ENCODE measurements around the gene KCNE3.
A peak's percentile ranks its signal among the peaks of the same experiment; 100 is the strongest.

Gene KCNE3

DNA sequence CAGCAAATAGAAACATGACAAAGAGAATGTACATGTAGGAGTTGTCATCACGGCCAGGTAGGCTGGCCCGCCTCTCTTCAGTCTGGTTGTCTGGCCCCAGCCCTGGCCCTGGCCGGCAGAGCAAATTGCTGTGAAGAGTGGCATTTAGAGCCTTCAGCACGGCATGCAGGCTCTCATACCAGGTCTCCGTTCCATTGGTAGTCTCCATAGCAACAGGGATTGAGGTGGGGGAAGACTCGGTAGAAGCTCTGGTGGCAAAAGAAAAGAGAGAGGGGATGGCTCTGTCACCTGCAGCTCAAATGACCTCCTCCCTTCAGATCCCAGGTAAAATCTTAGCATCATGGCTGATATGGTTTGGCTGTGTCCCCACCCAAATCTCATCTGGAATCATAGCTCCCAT is 10.0 kb downstream of the KCNE3 start:
- Histone ChIP-seq H3K36me3 (ENCODE audit: control insufficient read depth, insufficient read depth, low read length, severe bottlenecking) (no peaks in the 10 kb centered on the region), H3K9me3 (ENCODE audit: control insufficient read depth, low read length) (no peaks in the 10 kb centered on the region), H3K9ac (ENCODE audit: low read length) (no peak overlapping the region), H3K4me3 (ENCODE audit: low read length) (no peak overlapping the region), H3K4me1 (ENCODE audit: control insufficient read depth, insufficient read depth, low read length) (peaks cover 22% of the 10 kb centered on the region), H3K27me3 (replicated peaks; ENCODE audit: control insufficient read depth, insufficient read depth, low read length) (peaks cover 7% of the 10 kb centered on the region)
- DNase-seq (ENCODE audit: low read depth): no peak

DNA sequence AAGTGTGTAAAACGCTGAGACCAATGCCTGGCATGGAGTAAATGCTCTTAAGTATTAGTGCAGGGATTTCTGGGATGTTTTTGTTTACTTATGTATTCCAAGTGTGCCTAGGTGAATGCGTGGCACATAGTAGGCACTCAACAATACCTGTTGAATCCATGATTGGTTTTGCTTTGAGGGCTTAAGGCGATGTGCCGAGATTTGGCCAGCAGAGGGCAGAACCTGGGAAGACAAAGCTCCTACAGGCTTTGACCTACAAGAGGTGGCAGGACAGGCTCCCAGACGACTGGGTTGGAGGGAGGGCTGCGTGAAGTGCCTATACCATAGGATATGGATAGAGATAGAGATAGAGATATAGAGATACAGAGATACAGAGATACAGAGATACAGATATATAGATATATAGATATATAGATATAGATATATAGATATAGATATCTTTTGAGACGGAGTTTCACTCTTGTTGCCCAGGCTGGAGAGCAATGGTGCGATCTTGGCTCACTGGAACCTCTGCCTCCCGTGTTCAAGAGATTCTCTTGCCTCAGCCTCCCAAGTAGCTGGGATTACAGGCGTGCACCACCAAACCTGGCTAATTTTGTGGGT is 13.9 kb downstream of the KCNE3 start:
- Histone ChIP-seq H3K27me3 (replicated peaks; ENCODE audit: control insufficient read depth, insufficient read depth, low read length) (peaks cover 7% of the 10 kb centered on the region), H3K36me3 (ENCODE audit: control insufficient read depth, insufficient read depth, low read length, severe bottlenecking) (no peaks in the 10 kb centered on the region), H3K4me1 (ENCODE audit: control insufficient read depth, insufficient read depth, low read length) (no peaks in the 10 kb centered on the region), H3K4me3 (ENCODE audit: low read length) (no peak overlapping the region), H3K9me3 (ENCODE audit: control insufficient read depth, low read length) (no peaks in the 10 kb centered on the region), H3K9ac (ENCODE audit: low read length) (no peak overlapping the region)
- DNase-seq (ENCODE audit: low read depth): peak; percentile 82

DNA sequence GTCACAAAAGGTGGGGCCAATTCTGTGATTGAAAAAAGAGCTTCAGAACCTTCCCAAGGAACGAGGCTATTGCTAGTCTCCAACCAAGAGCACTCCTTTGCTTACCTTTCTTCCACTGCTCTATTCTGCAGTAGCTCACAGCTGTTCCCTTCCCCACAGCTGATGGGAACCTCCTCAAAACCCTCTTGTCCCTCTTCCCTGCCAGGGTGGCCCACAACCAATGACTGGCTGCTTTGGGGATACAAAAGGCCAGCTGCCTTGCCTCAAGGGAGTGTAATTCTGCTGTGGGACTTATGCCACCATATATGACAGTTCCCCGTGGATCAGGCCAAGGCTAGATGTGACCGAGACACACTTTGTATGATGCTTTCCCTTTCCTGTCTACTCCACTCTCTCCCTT is 15.0 kb downstream of the KCNE3 start:
- no peak for DNase-seq (ENCODE audit: low read depth)
- no peaks in the 10 kb centered on the region for H3K4me1 ChIP-seq (ENCODE audit: control insufficient read depth, insufficient read depth, low read length)
- no peaks in the 10 kb centered on the region for H3K9me3 ChIP-seq (ENCODE audit: control insufficient read depth, low read length)
- no peak overlapping the region for H3K9ac ChIP-seq (ENCODE audit: low read length)
- no peak overlapping the region for H3K4me3 ChIP-seq (ENCODE audit: low read length)
- peaks cover 7% of the 10 kb centered on the region for H3K27me3 ChIP-seq (replicated peaks; ENCODE audit: control insufficient read depth, insufficient read depth, low read length)
- no peaks in the 10 kb centered on the region for H3K36me3 ChIP-seq (ENCODE audit: control insufficient read depth, insufficient read depth, low read length, severe bottlenecking)

- Histone ChIP-seq H3K4me3 (ENCODE audit: low read length) (no peak overlapping the region), H3K4me1 (ENCODE audit: control insufficient read depth, insufficient read depth, low read length) (no peaks in the 10 kb centered on the region), H3K9ac (ENCODE audit: low read length) (no peak overlapping the region), H3K27me3 (replicated peaks; ENCODE audit: control insufficient read depth, insufficient read depth, low read length) (peaks cover 10% of the 10 kb centered on the region), H3K36me3 (ENCODE audit: control insufficient read depth, insufficient read depth, low read length, severe bottlenecking) (no peaks in the 10 kb centered on the region), H3K9me3 (ENCODE audit: control insufficient read depth, low read length) (no peaks in the 10 kb centered on the region)
- no peak for DNase-seq (ENCODE audit: low read depth)
These were observed 17.0 kb downstream of the KCNE3 start for GRCh38 chr11:74450318-74450717.

DNA sequence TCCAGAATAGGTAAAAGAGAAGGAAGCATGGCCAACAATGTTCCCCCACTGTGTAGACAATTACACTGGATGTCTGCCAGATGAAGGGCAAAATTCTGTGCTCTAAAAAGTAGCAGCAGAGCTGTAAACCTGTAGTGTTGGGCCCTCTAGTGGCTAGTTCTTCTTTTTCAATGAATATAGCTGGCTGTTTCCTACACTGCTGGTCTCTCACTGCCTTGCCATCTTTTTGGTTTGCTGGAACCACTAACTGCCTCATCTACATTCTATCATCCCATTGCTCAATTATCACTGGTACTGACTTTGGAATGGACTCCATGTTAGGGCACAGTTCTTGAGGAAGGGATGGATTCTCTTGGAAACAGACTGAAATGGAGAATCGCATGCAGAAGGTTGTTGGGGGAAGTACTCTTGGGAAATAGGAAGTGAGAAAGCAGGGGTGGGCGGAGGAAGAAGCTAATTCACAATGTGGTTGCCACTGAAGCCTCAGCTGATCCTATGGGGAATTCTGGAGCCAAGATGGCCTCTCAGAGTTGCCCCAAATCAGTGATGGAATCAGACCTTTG is 17.9 kb downstream of the KCNE3 start:
- H3K4me3 ChIP-seq (ENCODE audit: low read length): no peak overlapping the region
- no peak overlapping the region for H3K9ac ChIP-seq (ENCODE audit: low read length)
- no peaks in the 10 kb centered on the region for H3K9me3 ChIP-seq (ENCODE audit: control insufficient read depth, low read length)
- DNase-seq (ENCODE audit: low read depth): peak; percentile 94
- H3K4me1 ChIP-seq (ENCODE audit: control insufficient read depth, insufficient read depth, low read length): no peaks in the 10 kb centered on the region
- H3K27me3 ChIP-seq (replicated peaks; ENCODE audit: control insufficient read depth, insufficient read depth, low read length): peaks cover 6% of the 10 kb centered on the region
- H3K36me3 ChIP-seq (ENCODE audit: control insufficient read depth, insufficient read depth, low read length, severe bottlenecking): no peaks in the 10 kb centered on the region

DNA sequence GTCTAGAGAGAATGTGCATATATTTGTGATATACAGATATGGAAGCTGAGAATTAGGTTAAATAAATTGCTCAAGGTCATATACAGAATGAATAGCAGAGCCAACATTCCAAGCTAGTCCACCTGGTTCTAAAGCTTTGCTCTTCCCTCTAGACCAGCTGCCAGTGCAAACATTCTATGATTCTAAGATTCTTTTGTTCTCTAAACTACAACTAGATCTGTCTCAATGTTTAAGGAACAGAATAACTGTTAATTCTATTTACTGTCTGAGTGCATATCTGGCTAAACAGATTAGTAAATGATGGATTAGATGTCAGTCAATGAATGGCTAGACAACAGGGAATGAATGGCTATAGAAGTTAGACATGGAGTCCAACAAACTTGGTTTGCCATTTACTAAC is 19.6 kb downstream of the KCNE3 start:
- DNase-seq (ENCODE audit: low read depth): no peak
- no peaks in the 10 kb centered on the region for H3K4me1 ChIP-seq (ENCODE audit: control insufficient read depth, insufficient read depth, low read length)
- no peaks in the 10 kb centered on the region for H3K36me3 ChIP-seq (ENCODE audit: control insufficient read depth, insufficient read depth, low read length, severe bottlenecking)
- no peak overlapping the region for H3K9ac ChIP-seq (ENCODE audit: low read length)
- no peak overlapping the region for H3K4me3 ChIP-seq (ENCODE audit: low read length)
- peaks cover 3% of the 10 kb centered on the region for H3K27me3 ChIP-seq (replicated peaks; ENCODE audit: control insufficient read depth, insufficient read depth, low read length)
- no peaks in the 10 kb centered on the region for H3K9me3 ChIP-seq (ENCODE audit: control insufficient read depth, low read length)

GRCh38 chr11:74446532-74446938 is 20.8 kb downstream of the KCNE3 start:
- H3K4me3 ChIP-seq (ENCODE audit: low read length): no peak overlapping the region
- H3K4me1 ChIP-seq (ENCODE audit: control insufficient read depth, insufficient read depth, low read length): no peaks in the 10 kb centered on the region
- H3K36me3 ChIP-seq (ENCODE audit: control insufficient read depth, insufficient read depth, low read length, severe bottlenecking): no peaks in the 10 kb centered on the region
- no peaks in the 10 kb centered on the region for H3K9me3 ChIP-seq (ENCODE audit: control insufficient read depth, low read length)
- DNase-seq (ENCODE audit: low read depth): peak; percentile 82
- no peak overlapping the region for H3K9ac ChIP-seq (ENCODE audit: low read length)
- peaks cover 3% of the 10 kb centered on the region for H3K27me3 ChIP-seq (replicated peaks; ENCODE audit: control insufficient read depth, insufficient read depth, low read length)

- Histone ChIP-seq H3K4me1 (ENCODE audit: control insufficient read depth, insufficient read depth, low read length) (no peaks in the 10 kb centered on the region), H3K9me3 (ENCODE audit: control insufficient read depth, low read length) (no peaks in the 10 kb centered on the region), H3K4me3 (ENCODE audit: low read length) (no peak overlapping the region), H3K9ac (ENCODE audit: low read length) (no peak overlapping the region), H3K36me3 (ENCODE audit: control insufficient read depth, insufficient read depth, low read length, severe bottlenecking) (no peaks in the 10 kb centered on the region), H3K27me3 (replicated peaks; ENCODE audit: control insufficient read depth, insufficient read depth, low read length) (peaks cover 7% of the 10 kb centered on the region)
- DNase-seq (ENCODE audit: low read depth): no peak
These were observed 23.0 kb downstream of the KCNE3 start for GRCh38 chr11:74444173-74444826.

GRCh38 chr11:74443071-74443864 is 24.1 kb downstream of the KCNE3 start:
- peaks cover 7% of the 10 kb centered on the region for H3K27me3 ChIP-seq (replicated peaks; ENCODE audit: control insufficient read depth, insufficient read depth, low read length)
- H3K4me1 ChIP-seq (ENCODE audit: control insufficient read depth, insufficient read depth, low read length): no peaks in the 10 kb centered on the region
- H3K4me3 ChIP-seq (ENCODE audit: low read length): no peak overlapping the region
- H3K9me3 ChIP-seq (ENCODE audit: control insufficient read depth, low read length): no peaks in the 10 kb centered on the region
- no peak overlapping the region for H3K9ac ChIP-seq (ENCODE audit: low read length)
- DNase-seq (ENCODE audit: low read depth): peak; percentile 51
- H3K36me3 ChIP-seq (ENCODE audit: control insufficient read depth, insufficient read depth, low read length, severe bottlenecking): no peaks in the 10 kb centered on the region

GRCh38 chr11:74442636-74443035 is 24.7 kb downstream of the KCNE3 start:
- no peak overlapping the region for H3K4me3 ChIP-seq (ENCODE audit: low read length)
- H3K36me3 ChIP-seq (ENCODE audit: control insufficient read depth, insufficient read depth, low read length, severe bottlenecking): no peaks in the 10 kb centered on the region
- DNase-seq (ENCODE audit: low read depth): no peak
- no peaks in the 10 kb centered on the region for H3K9me3 ChIP-seq (ENCODE audit: control insufficient read depth, low read length)
- peaks cover 7% of the 10 kb centered on the region for H3K27me3 ChIP-seq (replicated peaks; ENCODE audit: control insufficient read depth, insufficient read depth, low read length)
- H3K4me1 ChIP-seq (ENCODE audit: control insufficient read depth, insufficient read depth, low read length): no peaks in the 10 kb centered on the region
- H3K9ac ChIP-seq (ENCODE audit: low read length): no peak overlapping the region

DNA sequence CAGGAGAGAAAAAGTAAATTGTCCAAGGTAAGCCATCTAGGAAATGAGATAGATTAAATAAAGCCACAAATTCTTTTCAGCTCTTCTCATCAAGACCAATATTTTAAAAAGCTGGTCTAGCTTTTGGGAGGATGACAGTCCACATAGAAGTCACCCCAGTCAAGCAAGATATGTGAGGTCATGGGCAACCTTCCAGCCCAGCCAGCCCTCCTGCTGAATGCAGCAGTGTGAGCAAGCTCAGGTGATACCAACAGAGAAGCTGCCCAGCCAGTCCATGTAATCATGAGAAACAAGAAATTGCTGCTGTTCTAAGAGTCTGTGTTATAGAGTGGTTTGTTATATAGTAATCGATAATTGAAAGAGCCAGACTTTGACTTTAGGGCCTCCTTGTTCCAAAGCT is 28.7 kb downstream of the KCNE3 start:
- H3K27me3 ChIP-seq (replicated peaks; ENCODE audit: control insufficient read depth, insufficient read depth, low read length): peaks cover 4% of the 10 kb centered on the region
- no peak overlapping the region for H3K4me3 ChIP-seq (ENCODE audit: low read length)
- H3K36me3 ChIP-seq (ENCODE audit: control insufficient read depth, insufficient read depth, low read length, severe bottlenecking): no peaks in the 10 kb centered on the region
- no peak for DNase-seq (ENCODE audit: low read depth)
- H3K9ac ChIP-seq (ENCODE audit: low read length): no peak overlapping the region
- no peaks in the 10 kb centered on the region for H3K9me3 ChIP-seq (ENCODE audit: control insufficient read depth, low read length)
- no peaks in the 10 kb centered on the region for H3K4me1 ChIP-seq (ENCODE audit: control insufficient read depth, insufficient read depth, low read length)
